ENCODE results near the gene TMEM88.
"Not testable (repeated sequence)": the region's sequence is repeated elsewhere in the genome, so short reads cannot be mapped to it uniquely, and the experiment has no call there.

The TMEM88 gene, protein sequence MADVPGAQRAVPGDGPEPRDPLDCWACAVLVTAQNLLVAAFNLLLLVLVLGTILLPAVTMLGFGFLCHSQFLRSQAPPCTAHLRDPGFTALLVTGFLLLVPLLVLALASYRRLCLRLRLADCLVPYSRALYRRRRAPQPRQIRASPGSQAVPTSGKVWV

DNA sequence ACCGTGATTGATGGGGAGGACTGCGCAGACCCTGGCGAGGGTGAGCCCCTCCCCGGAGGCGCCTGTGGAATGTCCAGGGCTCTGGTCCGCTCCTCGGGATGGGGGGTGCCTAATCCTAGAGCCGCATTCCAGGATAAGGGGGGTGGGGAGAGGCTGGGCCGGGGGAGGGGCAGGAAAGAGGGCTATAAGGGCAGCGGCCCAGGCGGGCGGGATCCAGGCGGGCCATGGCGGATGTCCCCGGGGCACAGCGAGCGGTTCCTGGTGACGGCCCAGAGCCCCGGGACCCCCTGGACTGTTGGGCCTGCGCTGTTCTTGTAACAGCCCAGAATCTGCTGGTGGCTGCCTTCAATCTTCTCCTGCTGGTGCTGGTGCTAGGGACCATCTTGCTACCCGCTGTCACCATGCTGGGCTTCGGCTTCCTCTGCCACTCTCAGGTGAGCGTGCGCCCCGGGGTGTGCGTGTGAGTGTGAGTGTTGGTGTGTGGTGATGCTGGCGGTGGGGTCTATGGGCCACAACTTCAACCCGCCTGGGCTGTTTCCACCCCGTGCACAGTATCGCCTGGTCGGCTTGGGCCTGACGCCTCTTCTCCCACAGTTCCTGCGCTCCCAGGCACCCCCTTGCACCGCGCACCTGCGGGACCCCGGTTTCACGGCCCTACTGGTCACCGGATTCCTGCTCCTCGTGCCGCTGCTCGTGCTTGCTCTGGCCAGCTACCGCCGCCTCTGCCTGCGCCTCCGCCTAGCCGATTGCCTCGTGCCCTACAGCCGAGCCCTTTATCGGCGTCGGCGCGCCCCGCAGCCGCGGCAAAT, at the start of gene TMEM88:
Gene TMEM88, plus strand, starts transcription at position 216 of the 809 bp plus-strand sequence. Its CDS starts 9 bp downstream, at position 225.
- no peak for DNase-seq

DNA sequence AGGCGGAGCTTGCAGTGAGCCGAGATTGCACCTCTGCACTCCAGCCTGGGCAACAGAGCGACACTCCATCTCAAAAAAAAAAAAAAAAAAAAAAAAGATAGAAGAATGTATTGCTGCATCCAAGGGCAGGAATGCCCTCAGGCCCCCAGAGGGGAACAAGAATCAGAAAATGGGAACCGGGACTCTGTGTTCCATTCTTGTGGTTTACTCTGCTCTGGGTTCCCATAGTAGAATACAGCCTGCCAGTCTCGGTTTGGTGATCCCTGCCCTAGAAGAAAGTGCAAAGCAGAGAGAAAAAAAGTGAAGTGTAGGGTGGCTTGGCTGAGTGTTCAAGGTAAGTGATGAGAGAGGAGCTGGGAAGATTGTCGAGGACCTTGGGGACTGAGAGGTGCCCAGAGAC, 48.3 kb upstream of the TMEM88 start:
- no peak for DNase-seq

DNA sequence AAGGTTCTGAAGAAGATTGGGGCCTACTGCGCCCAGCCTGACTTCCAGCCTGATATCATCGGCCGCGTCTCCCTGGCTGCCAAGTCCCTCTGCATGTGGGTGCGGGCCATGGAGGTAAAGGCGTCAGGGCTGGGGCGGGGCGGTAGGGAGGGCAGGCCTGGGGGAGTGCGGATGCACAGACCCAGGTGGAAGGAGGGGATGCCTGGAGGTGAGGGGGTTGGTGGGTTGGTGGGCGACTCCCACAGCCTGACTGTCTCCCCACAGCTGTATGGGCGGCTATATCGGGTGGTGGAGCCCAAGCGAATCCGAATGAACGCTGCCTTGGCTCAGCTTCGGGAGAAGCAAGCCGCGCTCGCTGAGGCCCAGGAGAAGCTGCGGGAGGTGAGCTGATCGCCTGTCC, 47.7 kb upstream of the TMEM88 start:
- DNase-seq = no peak

DNA sequence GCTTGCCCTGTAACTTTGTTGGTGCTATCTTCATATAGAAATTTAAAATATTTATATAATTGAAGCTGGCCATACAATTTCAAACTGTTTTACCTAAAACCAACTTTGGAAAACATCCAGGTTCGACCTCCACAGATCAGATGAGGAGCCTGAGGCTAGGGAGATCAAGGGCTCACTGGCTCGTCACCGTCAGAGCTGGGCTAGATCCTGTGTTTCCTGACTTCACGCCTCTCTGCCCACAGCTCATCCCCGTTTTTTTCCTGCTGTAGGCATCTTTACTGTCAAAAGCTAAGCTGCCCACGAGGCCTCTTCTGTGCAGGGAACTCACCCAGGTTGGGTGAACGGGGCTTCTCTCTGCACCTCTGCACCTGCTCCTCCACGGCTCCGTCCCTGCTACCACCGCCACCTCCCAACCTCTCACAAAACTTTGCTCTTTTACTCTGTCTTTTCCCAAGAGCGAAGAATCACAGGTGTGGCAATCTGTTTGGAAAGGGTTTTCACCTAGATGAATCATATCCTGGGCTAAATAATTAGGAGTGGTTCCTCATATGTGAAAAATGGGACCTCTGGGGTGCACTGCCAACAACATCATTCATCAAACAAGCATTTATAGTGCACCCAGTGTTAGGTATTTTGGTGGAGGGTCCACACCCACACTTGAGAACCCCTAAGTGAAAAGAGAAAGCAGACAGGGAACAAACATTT, 45.6 kb upstream of the TMEM88 start:
- no peak for DNase-seq

DNA sequence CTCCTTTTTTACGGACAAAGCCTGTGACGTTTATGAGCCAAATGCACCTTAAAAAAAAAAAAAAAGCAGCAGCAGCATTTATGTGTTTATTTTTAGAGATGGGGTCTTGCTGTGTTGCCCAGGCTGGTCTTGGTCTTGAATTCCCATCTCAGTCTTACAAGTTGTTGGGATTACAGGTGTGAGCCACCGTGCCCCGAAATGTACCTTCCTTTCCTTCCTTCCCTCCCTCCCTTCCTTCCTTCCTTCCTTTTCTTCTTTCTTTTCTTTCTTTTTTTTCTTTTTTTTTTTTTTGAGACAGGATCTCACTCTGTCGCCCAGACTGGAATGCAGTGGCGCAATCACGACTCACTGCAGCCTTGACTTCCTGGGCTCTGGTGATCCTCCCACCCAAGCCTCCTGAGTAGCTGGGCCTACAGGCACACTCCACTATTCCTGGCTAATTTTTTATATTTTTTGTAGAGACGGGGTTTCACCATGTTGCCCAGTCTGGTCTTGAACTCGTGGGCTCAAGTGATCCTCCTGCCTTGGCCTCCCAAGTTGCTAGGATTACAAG, 45.0 kb upstream of the TMEM88 start:
- DNase-seq = not testable (repeated sequence)

DNA sequence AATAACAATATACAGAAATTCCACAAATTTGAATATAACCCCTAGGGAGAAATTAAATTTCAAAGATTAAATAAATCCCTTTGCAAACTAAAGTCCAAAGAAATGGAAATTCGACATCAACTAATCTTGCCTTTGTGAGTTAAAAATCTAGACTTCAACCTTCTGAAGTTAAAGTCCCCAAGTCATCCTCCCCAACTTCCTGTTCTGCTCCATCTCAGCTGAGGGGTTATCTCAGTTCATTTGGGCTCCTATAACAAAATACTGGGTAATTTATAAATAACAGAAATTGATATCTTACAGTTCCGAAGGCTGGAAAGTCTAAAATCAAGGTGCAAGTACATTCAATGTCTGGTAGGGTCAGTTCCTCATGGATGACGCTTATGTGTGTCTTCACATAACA, 43.6 kb upstream of the TMEM88 start:
- DNase-seq = no peak

DNA sequence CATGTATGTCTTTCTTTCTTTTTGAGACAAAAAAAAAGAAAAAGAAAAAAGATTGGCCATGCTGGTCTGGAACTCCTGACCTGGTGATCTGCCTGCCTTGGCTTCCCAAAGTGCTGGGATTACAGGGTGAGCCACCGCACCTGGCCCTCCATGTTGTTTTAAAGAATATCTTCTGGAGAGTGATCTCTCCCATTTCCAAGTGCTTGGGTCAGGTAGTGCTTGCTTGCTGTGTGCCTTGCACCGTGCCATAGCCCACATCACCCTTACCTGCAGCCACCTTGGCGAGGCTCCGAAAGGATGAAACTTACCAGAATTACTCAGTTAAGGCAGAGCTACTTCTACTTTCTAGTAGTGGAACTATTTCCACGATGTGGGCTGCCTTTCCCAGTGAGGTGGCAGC, 39.9 kb upstream of the TMEM88 start:
- no peak for DNase-seq

DNA sequence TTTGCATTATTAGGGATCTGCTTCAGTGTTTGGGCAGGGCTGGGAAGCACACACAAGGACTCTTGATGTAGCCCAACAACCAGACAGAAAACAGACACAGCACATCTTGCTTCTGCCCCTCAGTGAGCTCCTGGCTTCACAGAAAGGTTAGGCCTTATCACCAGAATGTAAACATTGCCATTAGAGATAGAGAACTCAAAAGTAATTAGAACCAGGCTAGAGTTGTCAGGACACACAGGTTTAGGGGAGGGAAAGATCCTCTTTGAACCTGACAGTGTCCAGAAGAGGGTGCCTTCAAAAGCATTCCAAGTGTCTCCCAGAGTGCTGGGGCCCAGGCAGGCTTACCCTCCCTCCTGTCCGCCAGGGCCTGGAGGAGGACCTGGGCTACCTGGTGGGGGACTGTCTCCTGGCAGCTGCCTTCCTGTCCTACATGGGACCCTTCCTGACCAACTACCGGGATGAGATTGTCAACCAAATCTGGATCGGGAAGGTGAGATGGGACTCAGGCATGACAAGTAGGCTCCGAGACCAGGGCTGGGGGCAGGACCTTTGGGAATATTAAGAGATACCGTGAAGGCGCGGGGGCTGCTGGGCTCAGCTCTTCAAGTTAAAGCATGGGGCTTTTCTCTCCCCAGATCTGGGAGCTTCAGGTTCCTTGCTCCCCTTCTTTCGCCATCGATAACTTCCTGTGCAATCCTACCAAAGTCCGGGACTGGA, 37.8 kb upstream of the TMEM88 start:
- DNase-seq = no peak

DNA sequence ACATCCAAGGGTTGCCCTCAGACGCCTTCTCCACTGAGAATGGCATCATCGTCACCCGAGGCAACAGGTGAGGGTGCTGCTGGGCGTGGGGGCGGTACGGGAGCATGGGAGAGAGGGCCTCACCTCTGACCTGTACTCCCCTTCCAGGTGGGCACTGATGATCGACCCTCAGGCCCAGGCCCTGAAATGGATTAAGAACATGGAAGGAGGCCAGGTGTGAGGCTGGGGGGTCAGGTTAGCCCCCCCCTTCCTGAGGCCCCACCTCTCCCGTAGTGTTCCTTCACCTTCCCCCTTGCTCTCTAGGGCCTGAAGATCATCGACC, 37.3 kb upstream of the TMEM88 start:
- DNase-seq = no peak

DNA sequence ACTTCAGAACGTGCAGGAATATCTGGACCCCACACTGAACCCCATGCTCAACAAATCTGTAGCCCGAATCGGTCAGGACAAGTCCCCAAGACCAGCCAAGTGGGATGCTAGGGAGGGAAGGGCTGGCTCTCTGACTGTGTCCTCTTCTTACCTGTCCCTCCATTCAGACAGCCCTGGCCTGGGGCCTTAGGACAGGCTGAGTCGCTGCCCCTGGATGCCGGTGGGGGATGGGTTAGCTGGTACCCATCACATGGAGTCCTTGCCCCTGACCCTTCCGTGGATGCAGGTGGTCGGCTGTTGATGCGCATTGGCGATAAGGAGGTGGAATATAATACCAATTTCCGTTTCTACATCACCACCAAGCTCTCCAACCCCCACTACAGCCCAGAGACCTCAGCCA, 36.8 kb upstream of the TMEM88 start:
- no peak for DNase-seq

DNA sequence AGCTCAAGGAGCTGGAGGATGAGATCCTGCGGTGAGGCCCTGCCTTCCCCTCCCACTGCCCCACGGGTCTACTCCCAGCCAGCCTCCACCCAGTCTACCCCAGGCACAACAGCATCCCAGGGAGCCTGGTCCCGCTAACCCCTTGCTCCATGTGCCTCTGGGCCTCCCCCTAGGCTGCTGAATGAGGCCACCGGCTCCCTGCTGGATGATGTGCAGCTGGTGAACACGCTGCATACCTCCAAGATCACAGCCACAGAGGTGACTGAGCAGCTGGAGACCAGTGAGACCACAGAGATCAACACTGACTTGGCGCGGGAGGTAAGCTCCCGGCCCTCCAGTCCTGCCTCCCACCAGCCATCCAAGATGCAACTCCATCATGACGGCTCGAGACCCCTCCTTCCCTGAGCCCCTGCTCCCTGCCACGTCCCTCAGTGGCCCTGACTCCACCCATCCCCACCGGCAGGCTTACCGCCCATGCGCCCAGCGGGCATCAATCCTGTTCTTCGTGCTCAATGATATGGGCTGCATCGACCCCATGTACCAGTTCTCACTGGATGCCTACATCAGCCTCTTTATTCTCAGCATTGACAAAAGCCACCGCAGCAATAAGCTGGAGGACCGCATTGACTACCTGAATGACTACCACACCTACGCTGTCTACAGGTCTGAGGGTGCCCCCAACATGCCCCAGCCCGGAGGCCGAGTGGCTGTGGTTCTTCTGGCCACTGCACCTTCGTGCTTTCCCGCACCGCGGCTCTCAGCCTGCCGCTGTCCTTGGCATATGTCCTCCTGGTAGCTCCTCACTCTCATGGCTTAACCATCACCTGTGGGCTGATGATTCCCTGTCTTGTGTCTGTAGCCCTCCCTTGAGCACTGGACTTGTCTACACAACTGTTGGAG, 35.9 kb upstream of the TMEM88 start:
- DNase-seq = no peak

DNA sequence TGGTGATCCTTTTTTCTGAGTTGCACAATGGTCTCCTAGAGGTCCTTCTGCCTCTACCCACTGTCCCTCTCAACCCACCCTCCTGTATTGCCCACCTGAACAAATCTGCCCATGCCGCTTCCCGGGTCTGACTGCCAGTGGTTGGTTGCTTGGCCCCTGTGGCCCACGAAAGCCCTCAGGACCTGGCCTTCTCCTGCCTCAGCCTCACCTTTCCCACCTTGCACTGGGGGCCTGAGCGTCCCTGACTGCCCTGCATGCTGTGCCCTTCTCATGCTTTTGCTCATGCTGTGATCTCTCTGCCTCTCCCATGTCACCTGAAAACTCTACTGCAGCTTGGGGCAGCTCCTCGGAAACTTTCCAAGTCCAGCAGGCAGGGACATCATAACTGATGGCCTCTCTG, 34.6 kb upstream of the TMEM88 start:
- DNase-seq = no peak

DNA sequence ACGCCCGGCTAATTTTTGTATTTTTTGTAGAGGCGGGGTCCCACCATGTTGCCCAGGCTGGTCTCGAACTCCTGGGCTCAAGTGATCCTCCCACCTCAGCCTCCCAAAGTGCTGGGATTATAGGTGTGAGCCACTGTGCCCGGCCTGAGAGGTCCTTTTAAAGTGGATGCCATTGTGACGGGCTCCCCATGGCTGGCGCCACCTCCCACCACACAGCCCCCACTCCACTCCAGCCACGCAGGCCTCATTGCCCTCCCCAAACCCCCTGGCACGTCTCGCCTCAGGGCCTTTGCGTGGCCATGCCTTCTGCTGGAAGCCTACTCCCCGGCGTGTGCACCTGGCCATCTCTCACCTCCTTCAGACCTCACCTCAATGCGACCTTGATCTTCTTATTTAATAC, 32.7 kb upstream of the TMEM88 start:
- DNase-seq = no peak

DNA sequence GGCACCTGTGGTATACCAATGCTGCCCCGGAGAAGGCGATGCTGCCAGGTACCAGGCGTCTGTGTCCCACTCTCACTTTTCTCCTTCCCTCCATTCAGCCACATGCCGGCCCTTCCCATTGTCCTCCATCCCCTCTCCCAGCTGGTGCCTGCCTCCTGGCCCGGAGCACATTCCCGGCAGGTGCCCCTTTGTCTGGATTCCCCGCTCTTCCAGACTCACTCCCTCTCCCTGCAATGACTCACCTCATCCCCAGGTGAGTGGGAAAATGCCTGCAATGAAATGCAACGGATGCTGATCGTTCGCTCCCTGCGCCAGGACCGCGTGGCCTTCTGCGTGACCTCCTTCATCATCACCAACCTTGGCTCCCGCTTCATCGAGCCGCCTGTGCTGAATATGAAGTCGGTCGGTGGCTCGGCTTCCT, 31.3 kb upstream of the TMEM88 start:
- no peak for DNase-seq

DNA sequence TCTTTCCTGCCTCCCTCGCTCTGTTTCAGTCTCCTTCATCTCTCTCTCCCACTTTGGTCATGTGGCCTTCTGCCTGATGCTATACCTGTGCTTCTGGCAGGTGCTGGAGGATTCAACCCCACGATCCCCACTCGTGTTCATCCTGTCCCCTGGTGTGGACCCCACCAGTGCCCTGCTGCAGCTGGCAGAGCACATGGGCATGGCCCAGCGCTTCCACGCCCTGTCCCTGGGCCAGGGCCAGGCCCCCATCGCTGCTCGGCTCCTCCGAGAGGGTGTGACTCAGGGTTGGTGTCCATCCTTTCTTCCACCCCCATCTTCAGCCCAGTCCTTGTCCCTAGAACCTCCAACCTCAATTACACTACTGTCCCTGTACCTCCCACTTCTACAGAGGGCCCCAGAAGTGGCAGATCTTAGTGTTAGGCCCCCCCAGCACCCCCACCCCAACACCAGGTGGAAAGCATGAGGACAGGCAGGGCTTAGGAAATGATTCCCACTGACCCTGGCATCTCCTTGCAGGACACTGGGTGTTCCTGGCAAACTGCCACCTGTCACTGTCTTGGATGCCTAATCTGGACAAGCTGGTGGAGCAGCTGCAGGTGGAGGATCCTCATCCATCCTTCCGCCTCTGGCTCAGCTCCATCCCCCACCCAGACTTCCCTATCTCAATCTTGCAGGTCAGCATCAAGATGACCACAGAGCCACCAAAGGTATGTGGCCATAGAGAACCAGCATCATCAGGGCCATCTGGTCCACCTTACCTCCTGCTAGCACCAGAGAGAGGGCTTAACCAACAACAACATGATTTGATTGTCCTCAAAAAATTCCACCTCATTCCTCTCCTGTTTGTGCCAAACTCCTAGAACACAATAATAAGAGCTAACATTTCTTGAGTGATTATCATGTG, 30.6 kb upstream of the TMEM88 start:
- no peak for DNase-seq

DNA sequence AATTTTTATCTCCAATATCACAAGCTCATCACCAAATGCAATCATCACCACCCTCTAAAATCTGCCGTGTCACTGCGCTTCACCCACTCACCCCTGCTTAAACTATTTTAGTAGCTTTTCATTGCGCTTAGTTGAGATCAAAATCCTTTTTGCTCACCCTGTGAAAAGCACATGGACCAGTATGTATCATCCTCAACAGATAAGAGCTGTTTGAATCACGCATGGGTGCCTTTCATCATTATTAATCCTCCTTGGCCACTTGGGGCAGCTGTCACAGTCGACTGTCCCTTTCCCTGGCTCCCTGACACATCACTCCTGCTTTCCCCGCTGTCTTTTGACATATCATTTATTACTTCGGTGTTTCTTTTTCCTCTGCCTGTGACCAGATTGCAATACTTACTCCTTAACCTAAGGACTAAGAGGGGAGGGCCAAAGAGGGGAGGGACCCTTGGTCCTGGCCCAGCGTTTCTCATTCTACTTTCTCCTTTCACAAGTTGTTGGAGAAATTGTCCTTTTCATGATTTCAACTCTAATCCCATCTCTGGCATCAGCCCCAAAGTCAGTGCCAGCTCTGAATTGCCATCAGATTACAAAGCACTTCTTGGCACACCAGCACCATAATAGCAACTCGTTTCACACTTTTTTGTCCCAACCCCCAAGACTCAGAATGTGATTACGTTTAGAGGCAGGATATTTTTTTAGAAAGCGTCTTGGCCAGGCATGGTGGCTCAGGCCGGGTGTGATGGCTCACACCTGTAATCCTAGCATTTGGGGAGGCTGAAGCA, 29.5 kb upstream of the TMEM88 start:
- no peak for DNase-seq

DNA sequence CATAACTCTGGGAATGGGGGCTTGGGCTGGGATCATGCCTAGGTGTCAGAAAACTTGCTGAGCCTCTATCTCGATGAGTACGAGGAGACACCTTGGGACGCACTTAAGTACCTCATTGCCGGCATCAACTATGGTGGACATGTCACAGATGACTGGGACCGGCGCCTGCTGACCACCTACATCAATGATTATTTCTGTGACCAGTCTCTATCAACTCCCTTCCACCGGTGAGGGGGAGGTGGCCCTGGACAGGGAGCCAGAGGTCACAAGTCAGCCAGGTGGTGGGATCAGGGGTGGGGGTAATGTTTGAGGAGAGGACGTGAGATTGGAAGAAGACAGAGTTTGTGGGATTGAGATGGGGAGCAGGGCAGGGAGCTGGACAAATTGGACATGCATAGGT, 24.2 kb upstream of the TMEM88 start:
- no peak for DNase-seq

DNA sequence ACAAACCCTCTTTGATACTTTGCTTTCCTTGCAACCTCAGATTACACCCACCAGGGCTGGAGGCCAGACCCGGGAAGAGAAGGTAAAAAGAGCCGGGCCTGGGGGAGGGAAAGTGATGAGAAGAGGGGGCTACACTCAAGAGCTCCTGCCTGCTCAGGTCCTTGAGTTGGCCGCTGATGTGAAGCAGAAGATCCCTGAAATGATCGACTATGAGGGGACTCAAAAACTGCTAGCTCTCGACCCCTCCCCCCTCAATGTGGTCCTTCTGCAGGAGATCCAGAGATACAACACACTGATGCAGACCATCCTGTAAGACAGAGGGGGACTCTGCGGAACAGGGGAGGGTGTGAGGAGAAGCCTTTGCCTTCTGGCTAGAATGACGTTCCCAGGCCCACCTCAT, 23.6 kb upstream of the TMEM88 start:
- DNase-seq = no peak

DNA sequence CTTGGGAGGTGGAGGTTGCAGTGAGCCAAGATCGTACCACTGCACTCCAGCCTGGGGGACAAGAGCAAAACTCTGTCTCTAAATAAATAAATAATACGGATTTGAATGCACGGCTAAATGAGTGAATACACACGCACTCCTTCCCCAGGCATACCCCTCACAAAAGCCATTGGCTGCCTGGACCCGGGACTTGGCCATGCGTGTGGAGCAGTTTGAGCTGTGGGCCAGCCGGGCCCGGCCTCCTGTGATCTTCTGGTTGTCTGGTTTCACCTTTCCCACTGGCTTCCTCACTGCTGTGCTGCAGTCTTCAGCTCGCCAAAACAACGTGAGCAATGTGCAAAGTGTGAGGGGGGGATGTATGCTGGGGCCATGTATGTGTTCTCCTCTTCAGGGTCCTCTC, 22.4 kb upstream of the TMEM88 start:
- no peak for DNase-seq

Measured in DMS153 (cell line).